A673 (cell line): ENCODE data around the gene DCAF16.

Source experiments
- EZH2 ChIP-seq: fragments of 200-600 bp; sonication (generic); IDR thresholded peaks from 2 replicates; pipeline ENCODE4 v1.6.1; 2017; ENCODE audit warnings: borderline replicate concordance, low read depth, mild to moderate bottlenecking, mixed read lengths, antibody characterized with exemption, low read length; ENCODE audit not compliant: poor library complexity, severe bottlenecking
- TF ChIP-seq, protein P1 (sequence below): fragments of 300-800, 200-600 bp; sonication (generic); conservative IDR thresholded peaks from 2 replicates; pipeline ENCODE4 v1.5.1; 2017; ENCODE audit warnings: low read depth, mild to moderate bottlenecking, antibody characterized with exemption, low read length, moderate library complexity, mixed read lengths

DNA sequence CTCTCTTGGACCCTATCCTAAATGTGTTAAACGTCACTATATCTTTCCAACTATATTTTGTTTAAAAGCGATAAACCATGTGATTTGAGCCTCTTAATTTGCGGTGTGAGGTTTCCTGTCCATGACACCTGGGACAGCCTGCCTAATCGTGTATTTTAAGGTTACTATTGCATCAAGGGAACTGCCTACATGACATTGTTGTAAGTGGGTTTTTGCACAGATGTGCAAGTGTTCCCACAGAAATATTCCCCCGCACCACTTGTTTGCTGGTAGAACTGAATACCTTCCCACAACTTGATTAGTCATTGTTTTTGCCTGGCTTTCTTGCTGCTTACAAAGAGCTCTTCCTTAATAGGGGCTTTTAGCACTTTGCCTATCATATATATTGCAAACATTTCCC lies 24.0 kb downstream of the DCAF16 start:
- TF ChIP-seq, protein P1, sequence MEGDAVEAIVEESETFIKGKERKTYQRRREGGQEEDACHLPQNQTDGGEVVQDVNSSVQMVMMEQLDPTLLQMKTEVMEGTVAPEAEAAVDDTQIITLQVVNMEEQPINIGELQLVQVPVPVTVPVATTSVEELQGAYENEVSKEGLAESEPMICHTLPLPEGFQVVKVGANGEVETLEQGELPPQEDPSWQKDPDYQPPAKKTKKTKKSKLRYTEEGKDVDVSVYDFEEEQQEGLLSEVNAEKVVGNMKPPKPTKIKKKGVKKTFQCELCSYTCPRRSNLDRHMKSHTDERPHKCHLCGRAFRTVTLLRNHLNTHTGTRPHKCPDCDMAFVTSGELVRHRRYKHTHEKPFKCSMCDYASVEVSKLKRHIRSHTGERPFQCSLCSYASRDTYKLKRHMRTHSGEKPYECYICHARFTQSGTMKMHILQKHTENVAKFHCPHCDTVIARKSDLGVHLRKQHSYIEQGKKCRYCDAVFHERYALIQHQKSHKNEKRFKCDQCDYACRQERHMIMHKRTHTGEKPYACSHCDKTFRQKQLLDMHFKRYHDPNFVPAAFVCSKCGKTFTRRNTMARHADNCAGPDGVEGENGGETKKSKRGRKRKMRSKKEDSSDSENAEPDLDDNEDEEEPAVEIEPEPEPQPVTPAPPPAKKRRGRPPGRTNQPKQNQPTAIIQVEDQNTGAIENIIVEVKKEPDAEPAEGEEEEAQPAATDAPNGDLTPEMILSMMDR = no peak
- TF ChIP-seq EZH2 = no peak
